HCT116 (cell line): ENCODE results near the gene TYR. TPM values are rescaled to one million over a fixed set of nuclear protein-coding genes. Genes with fewer than 3 reads are reported as not detected.
"Not testable (repeated sequence)": the region's sequence is repeated elsewhere in the genome, so short reads cannot be mapped to it uniquely, and the experiment has no call there.

Experiments
- ATAC-seq: fragments of 200-7000 bp; cut with Tn5 transposase; 2 replicates; pipeline ENCODE4 v1.9.1; 2020; ENCODE audit warnings: mild to moderate bottlenecking, moderate library complexity
- BruUV-seq: library from RNA; stranded (reverse); fragments of 400-500 nt; replicated peaks from 2 replicates; lab custom pipeline; 2021; lab: Mats Ljungman, UMichigan
- CTCF ChIA-PET: fragments of 300-600 bp; sonication (Branson Sonifier 250); formaldehyde crosslinking; loops from one replicate; lab custom pipeline; 2021; ENCODE audit warnings: antibody characterized with exemption; lab: Charles Lee
- POLR2A ChIA-PET: fragments of 300-600, 350-600 bp; sonication (Branson Sonifier 250); formaldehyde crosslinking; loops from one replicate; lab custom pipeline; 2021; ENCODE audit warnings: antibody characterized with exemption; lab: Charles Lee
- RAD21 ChIA-PET, 2 experiments: fragments of 300-600 bp; sonication (Branson Sonifier 250); formaldehyde crosslinking; loops; one replicate each; lab custom pipeline; 2023; ENCODE audit warnings: low total read pairs in 2 of 2; ENCODE audit not compliant: uncharacterized antibody in 2 of 2, unreplicated experiment in 2 of 2, low non-redundant PET in 1 of 2; lab: Charles Lee
- DNase-seq: peaks from one replicate; pipeline ENCODE4 v3.0.0-alpha.2; 2010; ENCODE audit warnings: low read depth, low spot score
- H2AFZ ChIP-seq: fragments of 200-600 bp; shearing (Covaris generic), sonication (generic); 2 replicates; pipeline ENCODE4 v1.6.1; 2017; ENCODE audit warnings: low read depth, mixed run types, mixed read lengths, antibody characterized with exemption, low read length; ENCODE audit not compliant: poor library complexity, severe bottlenecking
- H3K27ac ChIP-seq: 2 replicates; pipeline ENCODE4 v1.5.1; 2012; ENCODE audit warnings: low read depth, low read length
- H3K27me3 ChIP-seq: fragments of 200-600 bp; sonication (generic); 2 replicates; pipeline ENCODE4 v1.6.1; 2016; ENCODE audit warnings: mixed run types, low read length, mixed read lengths; ENCODE audit not compliant: insufficient read depth
- H3K36me3 ChIP-seq, 2 experiments: fragments of 200-500 bp in 1 of 2; fragments of 200-600 bp in 1 of 2; sonication (Bioruptor generic) in 1 of 2; sonication (generic) in 1 of 2; 2 replicates each; pipeline versions ENCODE4 v1.5.1 to v1.6.1; 2014 to 2016; ENCODE audit warnings: low read length in 2 of 2, inconsistent platforms in 1 of 2, mixed read lengths in 1 of 2, mixed run types in 1 of 2; ENCODE audit not compliant: insufficient read depth in 2 of 2, control insufficient read depth in 1 of 2
- H3K4me1 ChIP-seq, 2 experiments: fragments of 200-600 bp in 1 of 2; sonication (generic) in 1 of 2; 2 replicates each; pipeline versions ENCODE4 v1.5.1 to v1.6.1; 2012 to 2017; ENCODE audit warnings: low read length in 2 of 2, inconsistent platforms in 1 of 2, mild to moderate bottlenecking in 1 of 2, mixed read lengths in 1 of 2, mixed run types in 1 of 2, moderate library complexity in 1 of 2; ENCODE audit not compliant: insufficient read depth in 2 of 2, control insufficient read depth in 1 of 2
- H3K4me2 ChIP-seq: fragments of 200-600 bp; sonication (generic); 2 replicates; pipeline ENCODE4 v1.6.1; 2017; ENCODE audit warnings: mixed run types, low read length, mixed read lengths
- H3K4me3 ChIP-seq, 2 experiments: fragments of 200-600 bp in 1 of 2; sonication (generic) in 1 of 2; replicated peaks in 1 of 2; 2 replicates each; pipeline ENCODE4 v1.5.1; 2011 to 2016; ENCODE audit warnings: low read length in 2 of 2, control low read depth in 1 of 2, low read depth in 1 of 2, mild to moderate bottlenecking in 1 of 2, mixed read lengths in 1 of 2, mixed run types in 1 of 2
- H3K79me2 ChIP-seq: fragments of 200-600 bp; sonication (generic); 2 replicates; pipeline ENCODE4 v1.6.1; 2017; ENCODE audit warnings: mild to moderate bottlenecking, mixed run types, low read length, moderate library complexity, mixed read lengths; ENCODE audit not compliant: insufficient read depth
- H3K9ac ChIP-seq: fragments of 200-600 bp; sonication (generic); 2 replicates; pipeline ENCODE4 v1.6.1; 2016; ENCODE audit warnings: low read length, mixed read lengths
- H3K9me2 ChIP-seq: fragments of 200-600 bp; sonication (generic), shearing (Covaris generic); 2 replicates; pipeline ENCODE4 v1.6.1; 2017; ENCODE audit warnings: mixed run types, mild to moderate bottlenecking, moderate library complexity; ENCODE audit not compliant: insufficient read depth
- H3K9me3 ChIP-seq, 2 experiments: fragments of 200-500 bp in 1 of 2; fragments of 200-600 bp in 1 of 2; sonication (Bioruptor generic) in 1 of 2; sonication (generic) in 1 of 2; 2 replicates each; pipeline ENCODE4 v1.6.1; 2014 to 2017; ENCODE audit warnings: low read length in 2 of 2, mixed read lengths in 2 of 2, inconsistent platforms in 1 of 2, low read depth in 1 of 2, mild to moderate bottlenecking in 1 of 2, mixed run types in 1 of 2, moderate library complexity in 1 of 2; ENCODE audit not compliant: control insufficient read depth in 1 of 2, insufficient read depth in 1 of 2
- H4K20me1 ChIP-seq: fragments of 200-600 bp; sonication (generic), shearing (Covaris generic); 2 replicates; pipeline ENCODE4 v1.6.1; 2017; ENCODE audit warnings: mixed run types, mild to moderate bottlenecking, moderate library complexity; ENCODE audit not compliant: insufficient read depth
- intact Hi-C: fragments of 100-400 bp; cut with micrococcal nuclease; formaldehyde crosslinking; loops from 2 replicates; pipeline ENCODE4 v1.10.0; 2022
- total RNA-seq: library from RNA; stranded (reverse); gene quantifications from one replicate; pipeline ENCODE4 v1.2.1, GENCODE V29; 2021; ENCODE audit not compliant: unreplicated experiment

Gene TYR
- total RNA-seq, 1 experiment from 2014 or later, result not detected

- H3K36me3 ChIP-seq, DNase-seq, H3K79me2 ChIP-seq, H3K4me2 ChIP-seq, CTCF ChIA-PET, RAD21 ChIA-PET, H3K9me2 ChIP-seq, H3K4me3 ChIP-seq, H2AFZ ChIP-seq, H3K9ac ChIP-seq, H4K20me1 ChIP-seq, H3K4me1 ChIP-seq, H3K27ac ChIP-seq, intact Hi-C loops, H3K27me3 ChIP-seq, H3K9me3 ChIP-seq, ATAC-seq, POLR2A ChIA-PET, BruUV-seq: not testable (repeated sequence)
These were observed 117.3 kb downstream of the TYR start for GRCh38 chr11:89295023-89295422.

- H3K4me1 ChIP-seq, H2AFZ ChIP-seq, BruUV-seq, H3K4me2 ChIP-seq, H3K79me2 ChIP-seq, POLR2A ChIA-PET, ATAC-seq, H3K27ac ChIP-seq, H3K9me3 ChIP-seq, RAD21 ChIA-PET, H3K9ac ChIP-seq, CTCF ChIA-PET, DNase-seq, H3K36me3 ChIP-seq, H3K4me3 ChIP-seq, H3K27me3 ChIP-seq, H3K9me2 ChIP-seq, intact Hi-C loops, H4K20me1 ChIP-seq: not testable (repeated sequence)
These were observed 125.4 kb downstream of the TYR start for GRCh38 chr11:89303029-89303428.

GRCh38 chr11:89308272-89308671, 130.6 kb downstream of the TYR start:
- ATAC-seq, CTCF ChIA-PET, H3K27me3 ChIP-seq, POLR2A ChIA-PET, H3K27ac ChIP-seq, H3K4me2 ChIP-seq, H3K9me3 ChIP-seq, DNase-seq, H3K4me1 ChIP-seq, H3K36me3 ChIP-seq, RAD21 ChIA-PET, BruUV-seq, H4K20me1 ChIP-seq, H3K9me2 ChIP-seq, H3K79me2 ChIP-seq, intact Hi-C loops, H2AFZ ChIP-seq, H3K4me3 ChIP-seq, H3K9ac ChIP-seq: not testable (repeated sequence)

GRCh38 chr11:89309321-89309985, 131.8 kb downstream of the TYR start:
- H3K4me3 ChIP-seq, POLR2A ChIA-PET, intact Hi-C loops, H3K27ac ChIP-seq, BruUV-seq, H4K20me1 ChIP-seq, H3K9ac ChIP-seq, H3K4me1 ChIP-seq, RAD21 ChIA-PET, H3K36me3 ChIP-seq, H3K4me2 ChIP-seq, ATAC-seq, H3K79me2 ChIP-seq, H3K9me2 ChIP-seq, DNase-seq, H3K27me3 ChIP-seq, CTCF ChIA-PET, H3K9me3 ChIP-seq, H2AFZ ChIP-seq: not testable (repeated sequence)
